GM21825 (cell line): Measurements from ENCODE around the gene TTC39B.

Experiments
- ATAC-seq: cut with Tn5 transposase; IDR thresholded peaks from one replicate; pipeline ENCODE4 v1.9.1; 2021; ENCODE audit warnings: mild to moderate bottlenecking, moderate library complexity; ENCODE audit not compliant: unreplicated experiment

Gene TTC39B

GRCh38 chr9:15182730-15183129, 124.3 kb downstream of the TTC39B start:
- ATAC-seq: no peak

- no peak for ATAC-seq
These were observed 124.9 kb downstream of the TTC39B start for GRCh38 chr9:15182101-15182551.

GRCh38 chr9:15180124-15180523, 126.9 kb downstream of the TTC39B start:
- no peak for ATAC-seq

GRCh38 chr9:15178631-15179030, 128.4 kb downstream of the TTC39B start:
- no peak for ATAC-seq

- no peak for ATAC-seq
These were observed 130.2 kb downstream of the TTC39B start for GRCh38 chr9:15176836-15177235.

- no peak for ATAC-seq
These were observed 143.1 kb downstream of the TTC39B start for GRCh38 chr9:15163931-15164330.

GRCh38 chr9:15161753-15162152, 145.3 kb downstream of the TTC39B start:
- ATAC-seq: no peak

GRCh38 chr9:15160673-15161072, 146.3 kb downstream of the TTC39B start:
- no peak for ATAC-seq

GRCh38 chr9:15158064-15158463, 149.0 kb downstream of the TTC39B start:
- ATAC-seq: no peak

- ATAC-seq: no peak
These were observed 149.6 kb downstream of the TTC39B start for GRCh38 chr9:15157381-15157780.

- no peak for ATAC-seq
These were observed 150.8 kb downstream of the TTC39B start for GRCh38 chr9:15156241-15156640.

GRCh38 chr9:15155826-15156225, 151.2 kb downstream of the TTC39B start:
- ATAC-seq: no peak

- ATAC-seq: no peak
These were observed 151.7 kb downstream of the TTC39B start for GRCh38 chr9:15155323-15155722.

- no peak for ATAC-seq
These were observed 152.3 kb downstream of the TTC39B start for GRCh38 chr9:15154677-15155076.

- no peak for ATAC-seq
These were observed 153.1 kb downstream of the TTC39B start for GRCh38 chr9:15153961-15154360.

GRCh38 chr9:15150939-15151338, 156.1 kb downstream of the TTC39B start:
- ATAC-seq: no peak

- no peak for ATAC-seq
These were observed 157.6 kb downstream of the TTC39B start for GRCh38 chr9:15149450-15149849.

- ATAC-seq: no peak
These were observed 160.7 kb downstream of the TTC39B start for GRCh38 chr9:15146268-15146700.

- no peak for ATAC-seq
These were observed 162.4 kb downstream of the TTC39B start for GRCh38 chr9:15144622-15145061.

- peak; percentile 91 for ATAC-seq
These were observed 164.0 kb downstream of the TTC39B start for GRCh38 chr9:15142878-15143534.

- no peak for ATAC-seq
These were observed 167.0 kb downstream of the TTC39B start for GRCh38 chr9:15140051-15140450.

- ATAC-seq: no peak
These were observed 167.5 kb downstream of the TTC39B start for GRCh38 chr9:15139469-15139868.

- ATAC-seq: no peak
These were observed 168.7 kb downstream of the TTC39B start for GRCh38 chr9:15138357-15138686.
